B cell (primary cell): ENCODE results near the gene WDR87. TPM values are rescaled to one million over a fixed set of nuclear protein-coding genes. Genes with fewer than 3 reads are reported as not detected.

Source experiments
- ATAC-seq: fragments of 200-7000 bp; cut with Tn5 transposase; one replicate; pipeline ENCODE4 v1.10.0; 2021; ENCODE audit warnings: low read depth, mild to moderate bottlenecking, moderate number of reproducible peaks, moderate library complexity
- CTCF ChIA-PET: fragments of 350-600 bp; sonication (Branson Sonifier 250); formaldehyde crosslinking; loops from one replicate; lab custom pipeline; 2021; ENCODE audit warnings: antibody characterized with exemption, inconsistent platforms; lab: Charles Lee
- POLR2A ChIA-PET: fragments of 350-600 bp; sonication (Branson Sonifier 250); formaldehyde crosslinking; loops from one replicate; lab custom pipeline; 2021; ENCODE audit warnings: antibody characterized with exemption; lab: Charles Lee
- DNase-seq: peaks from one replicate; pipeline ENCODE4 v3.0.0; 2013
- H2AFZ ChIP-seq: 2 replicates; pipeline ENCODE4 v1.6.1; 2012; ENCODE audit warnings: mild to moderate bottlenecking, low read depth, low read length; ENCODE audit not compliant: insufficient read depth, poor library complexity, severe bottlenecking
- H3K27ac ChIP-seq, 2 donors: 1 replicate in 1 of 2; 2 replicates in 1 of 2; pipeline ENCODE4 v1.5.1; 2012 to 2013; ENCODE audit warnings: low read length in 2 of 2, mild to moderate bottlenecking in 2 of 2, moderate library complexity in 1 of 2
- H3K27me3 ChIP-seq, 4 experiments: fragments of 200-600 bp in 1 of 4; sonication (generic) in 1 of 4; replicated peaks in 1 of 4; 1 replicate in 2 of 4; 2 replicates in 2 of 4; pipeline versions ENCODE4 v1.6.1 to v1.7.0; 2013 to 2016; ENCODE audit warnings: low read length in 3 of 4, mild to moderate bottlenecking in 2 of 4, mixed read lengths in 1 of 4, moderate library complexity in 1 of 4; ENCODE audit not compliant: insufficient read depth in 4 of 4, control insufficient read depth in 3 of 4; ENCODE audit errors: control extremely low read depth in 1 of 4
- H3K36me3 ChIP-seq, 2 experiments: replicated peaks in 1 of 2; 1 replicate in 1 of 2; 2 replicates in 1 of 2; pipeline versions ENCODE4 v1.6.1 to v1.7.1; 2013; ENCODE audit warnings: low read length in 1 of 2; ENCODE audit not compliant: insufficient read depth in 2 of 2, control insufficient read depth in 1 of 2; ENCODE audit errors: control extremely low read depth in 1 of 2, extremely low read depth in 1 of 2
- H3K4me1 ChIP-seq, 2 donors: fragments of 200-600 bp in 1 of 2; sonication (generic) in 1 of 2; 1 replicate in 1 of 2; 2 replicates in 1 of 2; pipeline versions ENCODE4 v1.5.1 to v1.6.1; 2013 to 2017; ENCODE audit warnings: low read length in 2 of 2; ENCODE audit not compliant: control insufficient read depth in 2 of 2, insufficient read depth in 2 of 2
- H3K4me2 ChIP-seq: replicated peaks from 2 replicates; pipeline ENCODE3; 2012; ENCODE audit warnings: mild to moderate bottlenecking, low read depth, low read length; ENCODE audit not compliant: poor library complexity, severe bottlenecking
- H3K4me3 ChIP-seq, 5 experiments: fragments of 200-600 bp in 1 of 5; sonication (generic) in 1 of 5; 1 replicate in 3 of 5; 2 replicates in 2 of 5; pipeline versions ENCODE4 v1.5.1 to v1.7.0; 2011 to 2016; ENCODE audit warnings: low read length in 4 of 5, mild to moderate bottlenecking in 4 of 5, low read depth in 2 of 5, control low read depth in 1 of 5, moderate library complexity in 1 of 5; ENCODE audit not compliant: insufficient read depth in 1 of 5; ENCODE audit errors: control extremely low read depth in 1 of 5, extremely low read depth in 1 of 5
- H3K79me2 ChIP-seq: fragments of 200-600 bp; sonication (generic); one replicate; pipeline ENCODE4 v1.6.0; 2016; ENCODE audit warnings: low read length; ENCODE audit not compliant: control insufficient read depth, insufficient read depth
- H3K9ac ChIP-seq: fragments of 200-600 bp; sonication (generic); 2 replicates; pipeline ENCODE4 v1.6.1; 2017; ENCODE audit warnings: mild to moderate bottlenecking, low read length, moderate library complexity
- H3K9me3 ChIP-seq, 3 donors: one replicate each; pipeline versions ENCODE4 v1.6.1 to v1.7.1; 2013; ENCODE audit warnings: low read length in 2 of 3; ENCODE audit not compliant: control insufficient read depth in 2 of 3, insufficient read depth in 1 of 3; ENCODE audit errors: control extremely low read depth in 1 of 3
- H4K20me1 ChIP-seq: 2 replicates; pipeline ENCODE4 v1.6.0; 2012; ENCODE audit warnings: mild to moderate bottlenecking, low read length; ENCODE audit not compliant: insufficient read depth, control insufficient read depth, poor library complexity, severe bottlenecking
- H3K27ac Mint-ChIP-seq: one replicate; pipeline ENCODE4 v1.8.0; 2021; ENCODE audit warnings: mixed read lengths
- H3K27me3 Mint-ChIP-seq: one replicate; pipeline ENCODE4 v1.8.0; 2021; ENCODE audit warnings: mixed read lengths
- H3K4me1 Mint-ChIP-seq: one replicate; pipeline ENCODE4 v1.8.0; 2021; ENCODE audit warnings: mixed read lengths
- H3K4me3 Mint-ChIP-seq: one replicate; pipeline ENCODE4 v1.8.0; 2021; ENCODE audit warnings: mixed read lengths
- H3K9me3 Mint-ChIP-seq: one replicate; pipeline ENCODE4 v1.8.0; 2022; ENCODE audit warnings: mixed read lengths; ENCODE audit not compliant: insufficient read depth
- CTCF ChIP-seq: fragments of 200-600 bp; IDR thresholded peaks from one replicate; pipeline ENCODE4 v1.8.0; 2022; ENCODE audit warnings: antibody characterized with exemption, mild to moderate bottlenecking
- EZH2 ChIP-seq: IDR thresholded peaks from 2 replicates; pipeline ENCODE4 v1.6.1; 2012; ENCODE audit warnings: borderline replicate concordance, low read depth, mild to moderate bottlenecking, moderate library complexity, low read length; ENCODE audit not compliant: insufficient read depth, poor library complexity, severe bottlenecking
- WGBS: methylation state at CpG from one replicate; pipeline ENCODE4 v1.1.5; 2013; ENCODE audit warnings: missing lambda C conversion rate; ENCODE audit not compliant: insufficient coverage; 5-methylcytosine and 5-hydroxymethylcytosine counted together
- intact Hi-C: fragments of 100-400 bp; cut with micrococcal nuclease; formaldehyde crosslinking; loops from one replicate; pipeline ENCODE4 v1.10.0; 2022
- polyA plus RNA-seq: library from polyadenylated mRNA; depleted of rRNA; stranded (reverse); fragments of >200 nt; gene quantifications from 2 replicates; pipeline ENCODE4 v1.2.3, GENCODE V29; 2012
- total RNA-seq, 2 donors: library from RNA; stranded (reverse); fragments of 120-200 nt in 1 of 2; gene quantifications; 1 replicate in 1 of 2; 2 replicates in 1 of 2; pipeline versions ENCODE4 v1.2.3 to v1.2.4, GENCODE V29; 2013 to 2022

WDR87 gene
- total and polyA plus RNA-seq, 2 donors (not counting 1 experiment from before 2014, with no cell fraction given): not detected

DNA sequence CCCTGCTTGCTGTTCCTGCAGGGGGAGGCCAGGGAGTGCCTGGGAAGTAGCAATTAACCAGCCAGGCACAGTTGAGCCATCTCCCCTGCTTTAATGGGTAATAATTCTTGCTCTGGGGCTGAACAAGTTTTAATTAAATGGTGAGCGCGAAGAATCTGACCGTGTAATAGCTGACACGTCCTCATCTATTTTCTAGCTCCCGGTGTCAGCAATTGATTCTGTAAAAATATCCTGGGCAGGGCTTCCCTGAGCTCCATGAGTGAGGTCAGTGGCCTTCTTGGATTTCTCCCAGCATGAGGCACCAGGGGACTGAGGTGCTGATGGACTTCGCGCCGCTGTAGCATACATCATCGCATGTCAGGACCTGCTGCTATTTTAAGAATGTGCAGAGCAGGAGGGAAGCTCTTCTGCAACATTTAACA is 27.6 kb upstream of the WDR87 start:
- CTCF ChIA-PET: interaction anchor here (0.6 to 4.1 kb wide), 4 partner anchors 17 to 201 kb away, joined by 3 to 28 read pairs (median 3); no protein-coding TSS in a partner anchor
- no peak overlapping the region for H3K9ac ChIP-seq
- peak overlapping the region; percentile 85 for H3K4me3 Mint-ChIP-seq

More for the DNA sequence above, 27.6 kb upstream of the WDR87 start:
- no peak for ATAC-seq
- Histone ChIP-seq H4K20me1 (no peaks in the 10 kb centered on the region), H3K79me2 (peaks cover 100% of the 10 kb centered on the region), H3K27ac (peak overlapping the region in 1 of 2 donors; percentile 85), H2AFZ (no peak overlapping the region), H3K27me3 (no peaks in the 10 kb centered on the region), H3K4me2 (peak overlapping the region; percentile 75), H3K4me1 (peaks cover 81 to 91% of the 10 kb centered on the region in 2 donors), H3K4me3 (no peak overlapping the region), H3K9me3 (peaks cover 2 to 9% (median 7%) of the 10 kb centered on the region in 3 donors), H3K36me3 (peaks cover 7 to 32% of the 10 kb centered on the region in 2 experiments)
- peaks cover 84% of the 10 kb centered on the region for H3K4me1 Mint-ChIP-seq
- H3K9me3 Mint-ChIP-seq: no peaks in the 10 kb centered on the region
- POLR2A ChIA-PET: interaction anchor here (0.6 to 1.0 kb wide), 2 partner anchors 13 to 301 kb away, joined by 4 to 9 read pairs; no protein-coding TSS in a partner anchor
- H3K27ac Mint-ChIP-seq: peak overlapping the region; percentile 87
- 95% methylated on average over 5 of the region's 9 CpGs for WGBS
- no peaks in the 10 kb centered on the region for H3K27me3 Mint-ChIP-seq
- DNase-seq: no peak
- no peak for TF ChIP-seq CTCF
- no peak for TF ChIP-seq EZH2
- intact Hi-C loops: no loop called here
